Esophagus muscularis mucosa (tissue), 4 donors: ENCODE data around the gene ACYP1.

Experiments used
- CTCF ChIP-seq, 3 experiments: fragments of 200-600 bp in 2 of 3; fragments of 450-650 bp in 1 of 3; sonication (generic) in 2 of 3; IDR thresholded peaks; one replicate each; pipeline ENCODE4 v1.5.1; 2017 to 2019; ENCODE audit warnings: antibody characterized with exemption in 3 of 3, mild to moderate bottlenecking in 2 of 3, moderate library complexity in 1 of 3
- EP300 ChIP-seq: sonication (generic); formaldehyde crosslinking; IDR thresholded peaks from one replicate; pipeline ENCODE4 v1.6.1; 2017; ENCODE audit warnings: antibody characterized with exemption
- POLR2A ChIP-seq: fragments of 450-650 bp; IDR thresholded peaks from one replicate; pipeline ENCODE4 v1.6.1; 2017; ENCODE audit warnings: antibody characterized with exemption, moderate library complexity, mild to moderate bottlenecking, low read depth

GRCh38 chr14:75047506-75047905 lies 16.3 kb downstream of the ACYP1 start:
- TF ChIP-seq CTCF (IDR thresholded peaks at IDR 0.05) (no peak), EP300 (no peak), POLR2A (no peak)
